WI38 (cell line): ENCODE data around the gene RAPGEF3.

Experiments used
- H3K4me3 ChIP-seq: 2 replicates; pipeline ENCODE4 v1.5.1; 2011; ENCODE audit warnings: low read depth, mild to moderate bottlenecking, control low read depth, low read length
- TF ChIP-seq, protein P1 (sequence below): IDR thresholded peaks from 2 replicates; pipeline ENCODE4 v1.5.1; 2012; ENCODE audit warnings: low read depth, mild to moderate bottlenecking, control low read depth, low read length

The RAPGEF3 gene

DNA sequence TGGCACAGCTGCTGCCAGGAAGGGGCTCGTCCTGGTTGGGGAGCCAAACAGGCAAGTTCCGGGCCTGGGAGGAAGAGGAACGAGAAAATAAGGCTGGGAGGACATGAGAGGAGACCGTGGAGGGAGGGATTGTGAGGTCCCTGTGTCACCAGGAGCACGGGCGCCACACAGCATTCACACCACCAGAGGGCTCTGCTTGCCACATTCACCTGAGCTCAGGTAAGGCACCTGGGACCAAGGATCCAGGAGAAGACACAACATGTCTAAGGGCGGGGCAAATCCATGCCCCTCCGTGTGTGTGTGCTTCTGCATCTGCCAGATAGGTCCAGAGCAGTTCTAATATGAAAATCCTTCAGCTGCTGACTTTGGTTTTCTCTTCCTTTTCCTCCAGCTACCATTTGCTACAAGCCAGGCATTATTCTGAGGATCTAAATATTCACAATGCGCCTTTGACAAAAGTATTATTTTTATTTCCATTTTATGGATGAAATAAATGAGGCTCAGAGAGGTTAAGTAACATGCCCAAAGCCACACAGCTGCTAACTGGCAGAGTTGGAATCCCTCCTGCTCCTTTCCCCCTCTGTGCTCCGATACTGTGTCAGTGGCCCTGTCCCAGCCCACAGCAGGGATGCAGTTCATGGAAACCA, 14.6 kb downstream of the RAPGEF3 start:
- no peak overlapping the region for H3K4me3 ChIP-seq
- TF ChIP-seq, protein P1, sequence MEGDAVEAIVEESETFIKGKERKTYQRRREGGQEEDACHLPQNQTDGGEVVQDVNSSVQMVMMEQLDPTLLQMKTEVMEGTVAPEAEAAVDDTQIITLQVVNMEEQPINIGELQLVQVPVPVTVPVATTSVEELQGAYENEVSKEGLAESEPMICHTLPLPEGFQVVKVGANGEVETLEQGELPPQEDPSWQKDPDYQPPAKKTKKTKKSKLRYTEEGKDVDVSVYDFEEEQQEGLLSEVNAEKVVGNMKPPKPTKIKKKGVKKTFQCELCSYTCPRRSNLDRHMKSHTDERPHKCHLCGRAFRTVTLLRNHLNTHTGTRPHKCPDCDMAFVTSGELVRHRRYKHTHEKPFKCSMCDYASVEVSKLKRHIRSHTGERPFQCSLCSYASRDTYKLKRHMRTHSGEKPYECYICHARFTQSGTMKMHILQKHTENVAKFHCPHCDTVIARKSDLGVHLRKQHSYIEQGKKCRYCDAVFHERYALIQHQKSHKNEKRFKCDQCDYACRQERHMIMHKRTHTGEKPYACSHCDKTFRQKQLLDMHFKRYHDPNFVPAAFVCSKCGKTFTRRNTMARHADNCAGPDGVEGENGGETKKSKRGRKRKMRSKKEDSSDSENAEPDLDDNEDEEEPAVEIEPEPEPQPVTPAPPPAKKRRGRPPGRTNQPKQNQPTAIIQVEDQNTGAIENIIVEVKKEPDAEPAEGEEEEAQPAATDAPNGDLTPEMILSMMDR, result 0 out of 2 replicates have a peak, but pooled peaks have one; percentile 13

DNA sequence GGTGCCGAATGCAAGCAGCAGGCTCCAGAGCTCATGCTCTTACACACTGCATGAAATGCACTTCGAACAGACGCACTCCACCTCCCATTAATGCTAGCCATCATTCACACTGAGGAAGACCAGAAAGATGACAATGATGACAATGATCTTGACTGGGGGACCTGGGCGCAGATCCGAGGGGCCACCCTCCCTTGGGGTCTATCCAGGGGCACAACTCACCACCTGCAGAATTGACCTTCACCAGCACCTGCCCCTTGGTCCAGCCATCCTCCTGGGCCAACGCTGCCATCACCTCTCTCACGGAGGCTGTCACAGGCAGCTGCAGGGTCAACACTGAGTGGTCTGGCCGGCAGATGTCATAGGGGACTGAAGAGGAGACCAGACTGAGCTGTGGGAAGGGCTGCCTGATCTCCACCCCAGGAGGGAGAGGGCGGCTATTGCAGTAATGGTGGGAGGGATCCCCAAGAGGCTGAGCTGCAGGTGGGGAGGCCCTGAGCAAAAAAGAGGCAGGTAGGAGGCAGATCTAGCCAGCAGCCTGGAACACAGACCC, 15.3 kb downstream of the RAPGEF3 start:
- no peak overlapping the region for H3K4me3 ChIP-seq

DNA sequence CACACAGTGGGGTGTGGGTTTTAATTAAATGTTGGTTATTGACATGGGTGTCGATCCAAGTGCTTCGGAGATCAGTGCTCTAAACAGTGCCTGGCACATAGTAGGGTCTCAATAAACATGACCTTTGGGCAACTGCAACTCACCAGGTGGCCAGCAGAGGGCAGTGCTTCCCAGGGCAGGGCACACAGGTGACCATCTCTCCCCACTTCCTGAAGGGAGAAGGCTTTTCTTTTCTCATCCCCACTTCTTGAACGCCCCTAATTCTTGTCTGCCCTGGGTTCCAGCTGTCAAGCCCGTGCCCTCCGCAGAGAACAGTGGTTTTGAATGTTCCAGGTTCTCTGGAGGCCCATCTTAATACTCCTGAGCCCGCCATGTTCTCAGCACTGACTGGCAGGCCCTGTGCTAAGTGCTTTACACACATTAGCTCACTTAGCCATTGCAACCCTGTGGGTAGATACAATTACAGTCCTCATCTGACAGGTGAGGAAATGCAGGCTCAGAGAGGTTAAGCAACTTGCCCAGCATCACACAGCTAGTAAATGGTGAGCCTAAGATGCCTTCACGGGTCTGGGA, 16.3 kb downstream of the RAPGEF3 start:
- TF ChIP-seq, protein P1, result peak; percentile 99
- no peak overlapping the region for H3K4me3 ChIP-seq

More for the DNA sequence above, 15.3 kb downstream of the RAPGEF3 start:
- TF ChIP-seq, protein P1, result no peak

DNA sequence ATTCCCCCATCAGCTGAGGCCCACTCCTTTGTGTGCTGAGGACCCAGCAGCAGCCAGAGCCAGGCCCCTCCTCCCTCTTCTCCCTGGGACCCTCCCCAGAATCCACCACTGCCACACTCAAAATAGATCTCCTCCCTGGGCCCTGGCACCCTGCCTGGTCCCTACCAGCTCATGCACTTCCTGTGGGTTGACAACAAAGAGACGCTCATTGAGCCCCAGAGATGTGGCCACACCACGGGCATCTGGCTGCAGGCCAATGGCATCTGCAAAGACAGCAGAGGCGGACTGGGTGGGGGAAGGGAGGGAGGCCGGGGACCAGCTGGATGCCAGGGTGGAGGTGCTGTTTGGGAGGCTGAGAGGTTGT, 17.4 kb downstream of the RAPGEF3 start:
- TF ChIP-seq, protein P1, result no peak
- H3K4me3 ChIP-seq, result no peak overlapping the region

DNA sequence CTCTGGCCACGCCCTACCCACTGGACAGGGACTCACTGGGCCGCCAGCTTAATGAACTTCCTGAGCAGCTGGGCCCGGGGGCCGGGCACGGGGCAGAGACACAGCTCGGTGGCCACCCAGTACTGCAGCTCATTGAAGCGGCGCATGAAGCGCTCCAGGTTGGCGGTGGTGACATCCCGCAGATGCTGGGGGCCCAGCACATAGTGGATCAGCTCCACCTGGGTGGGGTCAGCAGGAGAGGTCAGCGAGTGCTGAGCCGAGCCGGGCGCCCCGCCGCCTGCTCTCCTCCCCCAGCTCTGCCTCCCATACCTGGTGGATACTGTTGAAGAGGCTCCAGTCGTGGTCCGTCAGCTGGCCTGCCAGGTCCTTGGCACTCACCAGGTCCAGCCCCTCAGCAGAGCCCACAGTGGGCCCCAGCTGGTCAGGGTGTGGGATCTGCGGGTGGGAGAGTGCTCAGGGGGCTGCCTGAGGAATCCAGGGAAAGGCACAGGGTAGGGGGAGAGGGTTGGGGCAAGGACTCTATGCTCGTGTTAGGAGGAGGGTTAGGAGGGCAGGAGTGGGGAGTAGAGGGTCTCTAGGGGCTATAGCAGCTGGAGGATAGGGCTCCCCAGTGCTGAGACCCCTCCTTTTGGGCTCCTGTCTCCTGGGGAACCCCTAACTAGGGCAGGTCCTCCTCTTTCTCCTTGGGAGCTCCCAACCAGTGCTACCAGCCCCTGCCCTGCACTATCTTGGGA, 17.9 kb downstream of the RAPGEF3 start:
- TF ChIP-seq, protein P1, result no peak
- no peak overlapping the region for H3K4me3 ChIP-seq

DNA sequence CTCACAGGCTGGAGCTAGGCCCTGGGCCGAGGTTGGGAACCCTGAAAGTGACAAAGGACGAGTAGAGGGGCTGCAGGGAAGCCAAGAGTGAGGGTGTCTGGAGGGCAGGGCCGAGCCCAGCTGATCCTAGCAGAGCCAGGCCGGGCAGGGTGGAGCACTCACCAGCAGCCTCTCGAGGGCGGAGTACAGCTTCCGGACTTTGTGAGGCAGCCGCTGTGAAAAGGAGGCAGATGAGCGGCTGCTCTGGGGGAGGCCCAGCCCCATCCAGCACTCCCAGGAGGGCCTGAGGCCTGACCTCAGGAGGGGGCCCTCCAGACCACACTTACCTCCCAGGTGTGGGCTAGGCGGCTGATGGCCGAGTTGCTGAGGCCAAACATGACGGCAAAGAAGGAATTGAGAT, 18.7 kb downstream of the RAPGEF3 start:
- TF ChIP-seq, protein P1, result no peak
- no peak overlapping the region for H3K4me3 ChIP-seq

DNA sequence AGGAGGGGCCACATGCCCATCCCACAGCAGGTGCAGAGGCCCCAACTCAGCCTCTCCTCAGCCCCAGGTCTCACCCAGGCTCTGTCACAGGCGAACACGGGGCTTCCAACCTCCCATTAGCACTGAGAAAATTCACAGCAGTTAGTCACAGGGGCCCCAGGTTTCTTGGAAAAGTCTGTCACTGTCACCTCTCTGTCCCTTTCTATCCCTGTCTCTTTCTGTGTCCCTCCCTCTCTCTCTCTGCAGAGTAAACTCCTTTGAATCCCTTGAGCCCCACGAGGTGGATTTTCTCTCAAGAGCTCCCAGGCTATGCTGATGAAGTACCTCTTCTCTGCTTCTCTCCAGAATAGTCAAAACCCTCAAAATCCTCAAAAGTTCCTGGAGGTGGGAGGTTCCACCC, 19.4 kb downstream of the RAPGEF3 start:
- no peak overlapping the region for H3K4me3 ChIP-seq
- TF ChIP-seq, protein P1, result no peak
